Gastrocnemius medialis (tissue), 4 donors: Measurements from ENCODE around the gene UBE2D4.
"Not testable (repeated sequence)": the region's sequence is repeated elsewhere in the genome, so short reads cannot be mapped to it uniquely, and the experiment has no call there.

Experiments
- CTCF ChIP-seq, 5 experiments: fragments of 450-650 bp in 3 of 5; fragments of 200-600 bp in 2 of 5; sonication (generic) in 2 of 5; IDR thresholded peaks in 4 of 5; conservative IDR thresholded peaks in 1 of 5; 1 replicate in 4 of 5; 2 replicates in 1 of 5; pipeline ENCODE4 v1.5.1; 2016 to 2019; ENCODE audit warnings: antibody characterized with exemption in 5 of 5, mild to moderate bottlenecking in 3 of 5, moderate library complexity in 3 of 5
- POLR2A ChIP-seq, 2 donors: fragments of 450-650 bp; IDR thresholded peaks; one replicate each; pipeline ENCODE4 v1.6.1; 2017; ENCODE audit warnings: antibody characterized with exemption in 2 of 2, mild to moderate bottlenecking in 2 of 2, moderate library complexity in 2 of 2

DNA sequence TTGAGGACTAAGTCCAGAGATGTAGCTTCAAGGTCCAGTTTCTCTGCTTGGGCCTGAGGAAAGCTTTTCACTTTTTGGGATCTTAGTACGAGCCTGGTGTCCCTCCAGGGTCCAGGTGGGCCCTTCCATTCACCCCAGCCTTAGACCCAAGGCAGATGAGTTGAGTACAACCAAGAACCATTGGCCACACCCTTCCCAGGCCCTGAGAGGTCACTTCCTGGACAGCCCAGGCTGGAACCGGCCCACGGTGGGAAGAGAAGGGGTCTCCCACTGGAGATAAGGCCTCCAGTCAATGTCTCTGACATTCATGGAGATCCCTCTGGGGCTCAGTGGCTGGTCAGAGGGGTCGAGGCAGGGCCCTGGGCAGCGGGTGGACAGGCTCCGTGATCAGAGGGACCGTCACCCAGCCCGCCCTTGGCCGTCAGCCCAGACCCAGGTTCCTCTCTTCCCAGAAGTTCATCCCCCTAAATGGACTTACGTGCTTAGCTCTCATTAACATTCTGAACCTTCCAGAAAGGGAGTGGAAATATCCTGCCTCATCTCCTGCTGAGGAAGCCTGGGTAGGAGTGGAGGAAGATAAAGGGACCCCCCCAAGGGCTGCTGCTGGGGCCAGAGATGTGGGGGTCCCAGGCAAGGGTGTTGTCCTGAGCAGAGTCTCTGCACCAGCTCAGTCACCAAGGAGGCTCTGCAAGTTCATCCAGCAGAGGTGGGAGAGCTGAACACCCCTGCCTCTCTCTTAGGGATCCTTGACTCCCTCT, 48.7 kb downstream of the UBE2D4 start:
- not testable (repeated sequence) for TF ChIP-seq POLR2A (IDR thresholded peaks at IDR 0.05); CTCF (IDR thresholded peaks at IDR 0.05 in 4 of 5, conservative IDR thresholded peaks at IDR 0.05 in 1 of 5)
